Activated naive CD4-positive, alpha-beta T cell treated with anti-CD3 and anti-CD28 coated beads, Interleukin-2, amount 10 ng/mL, durations not matched to agents 7 days and 5 days (primary cell): ENCODE data around the gene BICRAL.
"Not testable (repeated sequence)": the region's sequence is repeated elsewhere in the genome, so short reads cannot be mapped to it uniquely, and the experiment has no call there.

ENCODE experiments used
- CTCF ChIA-PET: fragments of 350-600 bp; sonication (Branson Sonifier 250); formaldehyde crosslinking; loops from one replicate; lab custom pipeline; 2021; ENCODE audit warnings: antibody characterized with exemption; lab: Charles Lee
- DNase-seq: peaks from one replicate; pipeline ENCODE4 v3.0.0-alpha.2; 2020
- H3K27ac Mint-ChIP-seq: one replicate; pipeline ENCODE4 v1.8.0; 2021; ENCODE audit warnings: mild to moderate bottlenecking, moderate library complexity, mixed read lengths
- H3K27me3 Mint-ChIP-seq: one replicate; pipeline ENCODE4 v1.8.0; 2021; ENCODE audit warnings: mild to moderate bottlenecking, mixed read lengths
- H3K36me3 Mint-ChIP-seq: one replicate; pipeline ENCODE4 v1.8.0; 2021; ENCODE audit warnings: mixed read lengths
- H3K4me1 Mint-ChIP-seq: one replicate; pipeline ENCODE4 v1.8.0; 2021; ENCODE audit warnings: mixed read lengths
- H3K4me3 Mint-ChIP-seq: one replicate; pipeline ENCODE4 v1.8.0; 2021; ENCODE audit warnings: mild to moderate bottlenecking, moderate library complexity, mixed read lengths
- H3K9me3 Mint-ChIP-seq: one replicate; pipeline ENCODE4 v1.8.0; 2021; ENCODE audit warnings: mixed read lengths

BICRAL gene

DNA sequence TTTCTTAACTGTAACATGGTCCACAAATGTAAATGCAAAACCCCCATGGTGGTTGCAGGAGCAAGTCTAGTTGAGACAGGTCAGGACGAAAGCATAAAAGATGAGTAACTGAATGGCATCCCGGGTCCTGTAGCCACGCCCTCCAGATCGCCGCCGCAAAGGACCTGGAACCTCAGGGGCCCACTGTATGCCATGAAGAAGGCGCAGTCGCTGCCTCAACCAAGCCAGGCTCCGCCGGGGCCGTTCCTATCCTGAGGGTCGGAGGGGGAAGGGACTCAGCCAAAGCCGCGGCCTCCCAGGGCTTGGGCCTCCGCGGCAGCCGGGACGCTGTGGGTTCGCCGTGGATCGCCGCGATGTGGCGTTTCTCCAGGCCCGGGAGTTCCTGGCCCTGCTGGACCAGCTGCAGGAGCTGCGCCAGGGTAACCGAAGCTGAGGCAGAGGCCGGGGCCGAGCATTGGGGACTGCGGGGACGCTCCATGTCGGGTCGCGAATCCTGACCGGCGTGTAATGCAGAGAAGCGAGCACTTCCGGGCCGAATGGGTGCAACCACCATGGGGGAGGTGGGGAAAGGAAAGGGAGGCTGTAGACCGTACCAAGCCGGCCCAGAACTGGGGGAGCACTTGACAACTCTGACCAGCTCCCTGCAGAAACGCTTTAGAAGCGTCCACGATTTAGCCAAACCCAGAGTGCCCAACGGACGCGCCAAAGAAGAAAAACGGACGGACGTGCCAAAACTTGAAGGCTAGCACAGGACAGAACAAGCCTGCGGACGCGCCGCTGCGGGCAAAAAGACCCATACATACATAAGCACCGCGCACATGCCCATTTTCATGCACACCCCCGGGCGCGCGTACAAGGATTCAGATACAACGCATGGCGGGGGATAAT lies 108.7 kb downstream of the BICRAL start:
- peak overlapping the region; percentile 89 for H3K4me3 Mint-ChIP-seq
- peaks cover 30% of the 10 kb centered on the region for H3K4me1 Mint-ChIP-seq
- peak; percentile 95 for DNase-seq
- no peaks in the 10 kb centered on the region for H3K27me3 Mint-ChIP-seq
- no peaks in the 10 kb centered on the region for H3K9me3 Mint-ChIP-seq
- H3K36me3 Mint-ChIP-seq: peaks cover 22% of the 10 kb centered on the region
- CTCF ChIA-PET: interaction anchor here (1.0 to 1.6 kb wide), 4 partner anchors 9 to 197 kb away, joined by 3 to 6 read pairs (median 4); partner anchors contain the start of gene RPL7L1
- H3K27ac Mint-ChIP-seq: peak overlapping the region; percentile 90

- Mint-ChIP-seq H3K36me3 (peaks cover 15% of the 10 kb centered on the region), H3K9me3 (no peaks in the 10 kb centered on the region), H3K4me1 (peaks cover 28% of the 10 kb centered on the region), H3K4me3 (peak overlapping the region; percentile 89), H3K27ac (peak overlapping the region; percentile 90), H3K27me3 (no peaks in the 10 kb centered on the region)
- CTCF ChIA-PET: interaction anchor here (0.6 to 1.6 kb wide), 7 partner anchors 9 to 198 kb away, joined by 3 to 5 read pairs (median 3); partner anchors contain the start of gene RPL7L1
- no peak for DNase-seq
Observed at GRCh38 chr6:42891199-42891722, 109.4 kb downstream of the BICRAL start.

DNA sequence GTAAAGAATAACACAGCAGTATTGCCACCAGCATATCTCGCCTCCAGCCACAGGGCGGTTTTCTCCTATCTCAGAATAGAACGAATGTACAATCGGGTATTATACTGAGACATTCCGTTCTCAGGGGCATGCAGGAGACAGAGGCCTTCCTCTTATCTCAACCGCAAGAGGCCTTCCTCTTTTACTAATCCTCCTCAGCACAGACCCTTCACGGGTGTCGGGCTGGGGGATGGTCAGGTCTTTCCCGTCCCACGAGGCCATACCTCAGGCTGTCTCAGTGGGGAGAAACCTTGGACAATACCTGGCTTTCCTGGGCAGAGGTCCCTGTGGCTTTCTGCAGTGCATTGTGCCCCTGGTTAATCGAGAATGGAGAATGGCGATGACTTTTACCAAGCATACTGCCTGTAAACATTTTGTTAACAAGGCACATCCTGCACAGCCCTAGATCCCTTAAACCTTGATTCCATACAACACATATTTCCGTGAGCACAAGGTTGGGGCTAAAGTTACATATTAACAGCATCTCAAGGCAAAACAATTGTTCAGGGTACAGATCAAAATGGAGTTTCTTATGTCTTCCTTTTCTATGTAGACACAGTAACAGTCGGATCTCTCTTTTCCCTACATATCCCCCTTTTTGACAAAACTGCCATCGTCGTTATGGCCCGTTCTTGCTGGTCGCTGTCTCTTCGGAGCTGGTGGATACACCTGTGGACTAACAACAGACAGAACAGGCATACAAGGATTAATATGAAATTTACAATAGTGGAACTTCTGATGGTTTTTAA lies 112.4 kb downstream of the BICRAL start:
- not testable (repeated sequence) for H3K4me3 Mint-ChIP-seq, H3K27me3 Mint-ChIP-seq, H3K36me3 Mint-ChIP-seq, DNase-seq, H3K9me3 Mint-ChIP-seq, H3K27ac Mint-ChIP-seq
- CTCF ChIA-PET: interaction anchor here (0.7 kb wide), 1 partner anchor 7 kb away, joined by 3 read pairs; no protein-coding TSS in a partner anchor
- H3K4me1 Mint-ChIP-seq: peaks cover 23% of the 10 kb centered on the region

GRCh38 chr6:42896178-42896719 lies 114.4 kb downstream of the BICRAL start:
- no peak for DNase-seq
- CTCF ChIA-PET: interaction anchor here (1.0 to 1.1 kb wide), 2 partner anchors 235 to 247 kb away, joined by 3 to 7 read pairs; no protein-coding TSS in a partner anchor
- H3K4me1 Mint-ChIP-seq: peaks cover 8% of the 10 kb centered on the region

GRCh38 chr6:42898891-42899361 lies 117.1 kb downstream of the BICRAL start:
- CTCF ChIA-PET: interaction anchor here (1.0 to 4.3 kb wide), 3 partner anchors 18 to 244 kb away, joined by 3 to 28 read pairs (median 6); no protein-coding TSS in a partner anchor
- peaks cover 17% of the 10 kb centered on the region for H3K4me1 Mint-ChIP-seq
- peak; percentile 79 for DNase-seq
- H3K36me3 Mint-ChIP-seq: no peaks in the 10 kb centered on the region
- H3K27ac Mint-ChIP-seq: no peak overlapping the region
- peaks cover 3% of the 10 kb centered on the region for H3K27me3 Mint-ChIP-seq
- no peak overlapping the region for H3K4me3 Mint-ChIP-seq
- H3K9me3 Mint-ChIP-seq: no peaks in the 10 kb centered on the region

More at GRCh38 chr6:42896178-42896719, 114.4 kb downstream of the BICRAL start:
- no peak overlapping the region for H3K27ac Mint-ChIP-seq
- no peaks in the 10 kb centered on the region for H3K36me3 Mint-ChIP-seq
- no peaks in the 10 kb centered on the region for H3K9me3 Mint-ChIP-seq
- H3K4me3 Mint-ChIP-seq: no peak overlapping the region
- H3K27me3 Mint-ChIP-seq: peaks cover 3% of the 10 kb centered on the region

GRCh38 chr6:42899871-42900270 lies 118.0 kb downstream of the BICRAL start:
- H3K27me3 Mint-ChIP-seq: peaks cover 3% of the 10 kb centered on the region
- CTCF ChIA-PET: interaction anchor here (0.8 to 4.3 kb wide), 6 partner anchors 9 to 246 kb away, joined by 3 to 28 read pairs (median 3); partner anchors contain the start of gene CNPY3

GRCh38 chr6:42901538-42901957 lies 119.7 kb downstream of the BICRAL start:
- peak; percentile 78 for DNase-seq
- Mint-ChIP-seq H3K27ac (no peak overlapping the region), H3K9me3 (no peaks in the 10 kb centered on the region), H3K27me3 (peaks cover 3% of the 10 kb centered on the region), H3K4me3 (no peak overlapping the region), H3K4me1 (peaks cover 17% of the 10 kb centered on the region), H3K36me3 (no peaks in the 10 kb centered on the region)
- CTCF ChIA-PET: interaction anchor here (0.6 to 4.3 kb wide), 13 partner anchors 8 to 605 kb away, joined by 3 to 28 read pairs (median 3); partner anchors contain the start of gene CNPY3

More at GRCh38 chr6:42899871-42900270, 118.0 kb downstream of the BICRAL start:
- peaks cover 17% of the 10 kb centered on the region for H3K4me1 Mint-ChIP-seq
- no peak overlapping the region for H3K27ac Mint-ChIP-seq
- H3K36me3 Mint-ChIP-seq: no peaks in the 10 kb centered on the region
- DNase-seq: no peak
- H3K4me3 Mint-ChIP-seq: no peak overlapping the region
- H3K9me3 Mint-ChIP-seq: no peaks in the 10 kb centered on the region

GRCh38 chr6:42902429-42903263 lies 120.8 kb downstream of the BICRAL start:
- not testable (repeated sequence) for DNase-seq, H3K9me3 Mint-ChIP-seq, H3K27ac Mint-ChIP-seq, H3K36me3 Mint-ChIP-seq, H3K27me3 Mint-ChIP-seq
- peaks cover 17% of the 10 kb centered on the region for H3K4me1 Mint-ChIP-seq
- peak overlapping the region; percentile 7 for H3K4me3 Mint-ChIP-seq
- CTCF ChIA-PET: interaction anchor here (0.9 to 4.3 kb wide), 4 partner anchors 11 to 240 kb away, joined by 3 to 28 read pairs (median 4); no protein-coding TSS in a partner anchor

DNA sequence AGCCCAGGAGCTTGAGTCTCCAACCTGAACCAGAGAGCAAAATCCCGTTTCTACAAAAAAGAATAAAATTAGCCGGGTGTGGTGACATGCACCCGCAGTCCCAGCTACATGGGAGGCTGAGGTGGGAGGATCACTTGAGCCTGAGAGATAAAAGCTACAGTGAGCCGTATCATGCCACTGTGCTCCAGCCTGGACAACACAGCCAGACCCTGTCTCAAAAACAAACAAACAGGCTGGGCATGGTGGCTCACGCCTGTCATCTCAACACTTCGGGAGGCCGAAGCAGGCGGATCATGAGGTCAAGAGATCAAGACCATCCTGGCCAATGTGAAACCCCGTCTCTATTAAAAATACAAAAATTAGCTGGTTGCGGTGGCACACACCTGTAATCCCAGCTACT lies 122.6 kb downstream of the BICRAL start:
- Mint-ChIP-seq H3K36me3 (no peaks in the 10 kb centered on the region), H3K9me3 (no peaks in the 10 kb centered on the region), H3K27me3 (peaks cover 3% of the 10 kb centered on the region), H3K27ac (no peak overlapping the region), H3K4me1 (peaks cover 14% of the 10 kb centered on the region), H3K4me3 (no peak overlapping the region)
- no peak for DNase-seq
- CTCF ChIA-PET: interaction anchor here (2.4 kb wide), 1 partner anchor 239 kb away, joined by 16 read pairs; no protein-coding TSS in a partner anchor

DNA sequence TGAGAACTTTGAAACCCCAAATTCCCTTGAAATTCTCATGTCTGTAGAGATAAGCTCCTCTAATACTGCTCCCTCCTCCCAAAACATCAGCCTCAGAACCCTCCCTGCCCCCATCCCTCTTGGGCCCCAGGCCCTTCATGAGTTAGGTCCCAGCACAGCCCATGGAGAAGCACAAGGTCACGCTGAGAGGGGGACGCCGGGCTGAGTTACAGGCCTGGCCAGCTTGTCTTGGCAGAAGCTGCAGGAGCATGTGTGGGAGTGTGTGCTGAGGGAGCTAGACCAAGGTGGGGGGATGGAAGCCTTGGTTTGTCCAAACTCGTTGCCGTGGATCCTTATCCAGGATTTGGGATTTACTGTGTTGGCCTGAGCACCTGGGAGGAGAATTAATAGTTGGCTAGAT lies 125.5 kb downstream of the BICRAL start:
- Mint-ChIP-seq H3K4me3 (no peak overlapping the region), H3K27me3 (peaks cover 18% of the 10 kb centered on the region), H3K4me1 (peaks cover 4% of the 10 kb centered on the region), H3K36me3 (no peaks in the 10 kb centered on the region), H3K27ac (no peak overlapping the region), H3K9me3 (no peaks in the 10 kb centered on the region)
- CTCF ChIA-PET: interaction anchor here (4.3 kb wide), 1 partner anchor 236 kb away, joined by 18 read pairs; no protein-coding TSS in a partner anchor
- no peak for DNase-seq

GRCh38 chr6:42909835-42910234 lies 128.0 kb downstream of the BICRAL start:
- no peak for DNase-seq
- Mint-ChIP-seq H3K4me1 (peaks cover 3% of the 10 kb centered on the region), H3K9me3 (no peaks in the 10 kb centered on the region), H3K4me3 (no peak overlapping the region), H3K27me3 (peaks cover 42% of the 10 kb centered on the region), H3K36me3 (no peaks in the 10 kb centered on the region), H3K27ac (no peak overlapping the region)
- CTCF ChIA-PET: interaction anchor here (4.3 kb wide), 1 partner anchor 234 kb away, joined by 18 read pairs; no protein-coding TSS in a partner anchor
